HG02981 (cell line): Measurements from ENCODE around the gene CHST3.
"Not testable (repeated sequence)": the region's sequence is repeated elsewhere in the genome, so short reads cannot be mapped to it uniquely, and the experiment has no call there.

Source experiments
- ATAC-seq: cut with Tn5 transposase; IDR thresholded peaks from one replicate; pipeline ENCODE4 v1.9.1; 2021; ENCODE audit warnings: mild to moderate bottlenecking, moderate library complexity; ENCODE audit not compliant: unreplicated experiment

The CHST3 gene

DNA sequence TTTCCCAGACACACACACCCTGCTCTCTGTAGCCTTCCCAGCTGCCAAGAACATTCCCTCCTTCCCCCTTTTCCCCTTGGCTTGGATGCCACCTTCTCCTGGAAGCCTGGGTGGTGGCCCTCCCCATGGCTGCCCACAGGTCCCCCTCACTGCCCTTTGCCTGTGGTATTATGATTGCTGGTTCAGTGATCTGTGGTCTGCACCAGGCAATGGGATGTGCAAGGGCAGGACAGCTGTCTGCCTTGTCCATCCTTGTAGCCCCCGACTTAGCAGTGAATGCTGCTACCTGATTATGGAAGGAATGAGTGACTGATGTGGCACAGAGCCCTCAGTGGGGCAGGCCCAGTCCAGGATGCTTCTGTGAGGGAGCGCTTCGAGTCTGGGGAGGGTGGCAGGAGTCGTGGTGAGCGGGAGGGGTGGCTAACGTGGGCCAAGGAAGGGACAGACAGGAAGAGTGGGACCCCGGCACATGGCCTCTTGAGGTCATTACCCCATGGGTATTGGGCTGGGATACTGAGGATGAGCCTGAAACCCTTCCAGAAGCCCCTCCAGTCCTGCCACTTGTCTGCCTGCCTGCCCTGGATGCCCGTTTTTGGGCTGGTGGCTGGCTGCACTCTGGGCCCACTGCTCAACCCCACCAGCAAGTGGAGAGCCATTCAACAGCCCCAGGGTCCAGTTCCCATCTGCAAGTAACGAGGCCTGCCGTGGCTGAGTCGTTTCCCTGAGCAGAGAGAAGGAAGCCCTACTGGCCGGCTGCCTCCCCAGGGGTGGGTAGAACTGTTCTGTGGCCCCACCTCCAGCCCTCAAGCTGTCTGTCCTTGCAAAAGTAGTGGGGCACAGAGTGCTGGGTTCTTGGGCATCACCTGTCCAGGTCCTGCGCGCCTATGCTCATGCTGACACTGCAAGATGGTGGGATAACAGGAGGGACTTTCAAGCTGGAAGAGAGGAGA is 8.8 kb downstream of the CHST3 start:
- ATAC-seq = no peak

DNA sequence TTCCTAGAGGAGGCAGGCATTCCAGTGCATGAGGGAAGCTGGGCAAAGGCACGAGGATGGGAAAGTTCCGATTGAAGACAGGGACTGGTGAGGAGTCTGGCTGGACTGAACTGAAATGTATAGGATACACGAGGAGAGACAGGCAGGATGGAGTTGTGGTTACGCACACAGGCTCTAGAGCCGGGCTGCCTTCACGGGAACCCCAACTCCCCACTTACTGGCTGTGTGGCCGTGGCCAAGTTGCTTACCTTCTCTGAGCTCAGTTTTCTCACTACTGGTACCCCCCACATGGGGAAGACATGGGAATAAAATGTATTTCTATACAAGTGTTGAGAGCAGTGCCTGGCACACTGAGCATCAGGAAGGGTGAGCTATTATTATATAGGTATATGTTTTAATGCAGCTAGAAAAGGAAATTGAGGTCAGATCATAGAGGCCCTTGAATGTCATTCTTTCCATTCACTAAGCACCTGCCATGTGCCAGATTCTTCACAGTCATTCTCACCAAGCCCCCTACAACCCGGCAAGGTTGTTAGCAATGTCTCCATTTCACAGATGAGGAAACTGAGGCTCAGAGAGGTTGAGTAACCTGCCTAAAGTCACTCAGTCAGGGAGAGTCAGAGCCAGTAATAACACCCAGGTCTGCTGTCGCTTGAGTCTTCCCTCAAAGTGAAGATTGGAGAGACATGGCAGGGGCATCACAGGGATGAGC is 9.7 kb downstream of the CHST3 start:
- no peak for ATAC-seq

GRCh38 chr10:71974489-71975021 is 10.4 kb downstream of the CHST3 start:
- peak; percentile 59 for ATAC-seq

DNA sequence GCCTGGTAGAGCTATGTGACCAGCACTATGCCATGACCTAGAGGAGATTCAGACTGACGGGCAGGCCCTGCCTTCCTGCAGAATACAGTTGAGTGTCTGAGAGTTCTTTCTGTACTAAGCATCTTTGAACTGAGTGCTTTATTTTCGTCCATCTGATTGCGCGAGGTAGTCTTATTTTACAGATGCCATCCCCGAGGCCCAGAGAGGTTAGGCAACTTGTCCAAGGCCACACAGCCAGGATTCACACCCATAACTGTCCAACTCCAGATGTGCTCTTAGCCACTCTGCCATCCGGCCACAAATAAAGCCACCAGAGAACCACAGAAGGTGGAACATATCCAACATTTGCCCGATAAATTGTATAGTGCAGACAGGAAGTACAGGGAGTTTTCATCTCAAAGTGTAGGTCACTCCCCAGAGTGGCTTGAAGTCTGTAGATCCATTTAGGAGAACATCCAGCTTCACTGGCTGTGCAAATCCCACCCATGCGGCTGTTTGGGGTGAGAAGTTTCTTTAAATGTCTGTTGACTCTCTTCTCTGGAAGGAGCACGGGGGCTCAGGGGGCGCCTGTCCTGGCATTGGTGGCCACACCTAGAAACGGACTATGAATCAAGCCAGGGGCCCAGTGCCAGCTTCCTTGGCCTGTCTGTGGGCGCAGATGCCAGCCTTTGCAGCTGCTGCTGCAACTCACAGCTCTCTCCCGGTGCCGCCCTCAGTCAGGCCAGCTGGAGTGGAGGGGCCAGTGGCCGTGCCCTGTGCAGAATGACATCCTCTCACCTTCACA is 11.1 kb downstream of the CHST3 start:
- no peak for ATAC-seq

DNA sequence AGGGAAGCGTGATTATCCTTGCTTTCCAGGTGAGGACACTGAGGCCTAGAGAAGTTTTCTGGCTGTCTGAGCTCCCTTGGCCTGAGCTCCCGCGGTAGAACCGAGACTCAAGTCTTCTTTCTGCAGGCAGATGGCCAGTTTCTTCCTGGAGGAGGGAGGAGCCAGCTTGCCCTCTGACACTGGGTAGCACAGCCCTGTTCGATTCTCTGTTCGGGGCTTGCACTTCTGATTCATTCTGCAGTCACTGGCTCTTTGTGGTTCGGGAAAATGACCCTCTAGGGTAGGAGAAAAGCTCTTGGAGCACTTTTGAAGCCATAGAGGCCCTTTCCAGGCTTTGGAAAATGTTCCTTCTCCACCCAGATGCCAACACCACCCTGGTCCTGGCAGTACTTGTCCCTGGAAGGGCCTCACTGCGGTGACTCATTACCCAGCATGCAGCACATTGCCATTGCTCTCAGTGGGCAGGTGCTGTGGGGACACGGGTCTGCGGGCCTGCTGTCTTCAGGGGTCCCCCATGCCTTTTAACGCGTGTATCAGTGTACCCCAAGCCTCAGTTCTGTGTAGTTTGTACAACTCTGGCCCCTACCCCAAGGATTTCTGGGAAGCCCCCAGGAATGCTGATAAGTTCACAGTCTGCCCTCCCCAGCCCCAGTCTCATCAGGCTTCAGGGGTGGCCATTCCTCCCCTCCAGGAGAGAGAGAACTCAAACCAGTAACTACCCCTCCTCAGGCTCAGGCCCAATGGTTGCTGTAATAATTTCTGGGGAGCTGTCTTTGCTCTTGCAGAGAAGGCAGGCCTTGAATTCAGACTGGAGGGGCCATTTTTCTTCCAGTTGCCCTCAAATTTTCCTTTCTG is 11.9 kb downstream of the CHST3 start:
- ATAC-seq = no peak

DNA sequence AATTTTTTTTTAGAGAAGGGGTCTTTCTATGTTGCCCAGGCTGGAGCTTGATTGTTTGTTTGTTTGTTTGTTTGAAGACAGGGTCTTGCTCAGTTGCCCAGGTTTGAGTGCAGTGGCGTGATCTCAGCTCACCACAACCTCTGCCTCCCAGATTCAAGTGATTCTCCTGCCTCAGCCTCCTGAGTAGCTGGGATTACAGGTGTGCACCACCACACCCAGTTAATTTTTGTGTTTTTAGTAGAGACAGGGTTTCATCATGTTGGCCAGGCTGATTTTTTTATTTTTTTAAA is 13.4 kb downstream of the CHST3 start:
- not testable (repeated sequence) for ATAC-seq

GRCh38 chr10:71978476-71978875 is 14.3 kb downstream of the CHST3 start:
- ATAC-seq = no peak

DNA sequence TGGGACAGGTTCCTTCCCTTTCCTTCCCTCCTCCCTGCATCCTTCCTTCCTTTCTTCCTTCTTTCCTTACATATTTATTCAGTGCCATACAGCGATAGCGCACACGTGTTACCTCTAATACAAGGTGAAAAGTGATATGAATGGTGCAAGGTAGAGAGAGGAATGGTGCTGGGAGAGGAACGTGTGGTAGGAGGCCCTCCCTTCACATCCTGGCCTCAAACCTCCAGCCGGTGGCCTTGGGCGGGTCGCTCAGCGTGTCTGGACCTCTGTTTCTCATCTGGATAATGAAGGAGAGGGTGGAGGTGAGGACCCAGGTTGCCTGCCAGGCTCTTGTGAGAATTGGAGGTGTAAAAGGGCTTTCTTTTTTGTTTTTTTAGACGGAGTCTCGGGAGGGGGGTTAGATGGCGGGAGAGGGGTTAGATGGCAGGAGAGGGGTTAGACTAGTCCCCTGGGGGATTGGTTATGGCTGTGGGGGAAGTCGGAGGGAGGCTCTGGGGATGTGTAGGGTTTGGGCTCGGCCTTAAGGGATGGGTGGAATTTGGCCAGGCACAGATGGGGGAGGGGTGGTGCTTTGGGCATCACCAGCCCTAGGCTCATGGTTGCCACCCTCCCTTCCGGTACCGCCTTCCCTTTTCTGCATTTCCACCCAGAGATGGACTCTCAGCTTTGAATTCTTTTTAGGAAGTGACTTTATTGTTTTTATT is 14.9 kb downstream of the CHST3 start:
- no peak for ATAC-seq

DNA sequence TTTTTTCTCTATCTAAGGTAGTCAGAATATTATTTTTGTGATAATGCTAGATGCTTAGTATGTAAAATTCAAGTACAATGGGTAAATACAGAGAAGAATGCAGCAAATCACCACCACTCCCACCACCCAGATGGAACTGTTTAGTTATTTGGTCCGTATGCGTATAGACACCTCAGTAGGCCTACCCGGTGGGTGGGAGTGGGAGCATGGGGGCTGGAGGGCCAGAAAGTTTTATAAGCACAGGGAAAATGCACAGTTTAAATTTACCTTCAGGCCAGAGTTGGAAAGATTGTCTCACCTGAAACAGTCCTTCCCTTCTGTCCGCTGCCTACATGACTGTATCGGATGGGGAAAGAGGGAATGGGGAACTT is 15.5 kb downstream of the CHST3 start:
- ATAC-seq = no peak

DNA sequence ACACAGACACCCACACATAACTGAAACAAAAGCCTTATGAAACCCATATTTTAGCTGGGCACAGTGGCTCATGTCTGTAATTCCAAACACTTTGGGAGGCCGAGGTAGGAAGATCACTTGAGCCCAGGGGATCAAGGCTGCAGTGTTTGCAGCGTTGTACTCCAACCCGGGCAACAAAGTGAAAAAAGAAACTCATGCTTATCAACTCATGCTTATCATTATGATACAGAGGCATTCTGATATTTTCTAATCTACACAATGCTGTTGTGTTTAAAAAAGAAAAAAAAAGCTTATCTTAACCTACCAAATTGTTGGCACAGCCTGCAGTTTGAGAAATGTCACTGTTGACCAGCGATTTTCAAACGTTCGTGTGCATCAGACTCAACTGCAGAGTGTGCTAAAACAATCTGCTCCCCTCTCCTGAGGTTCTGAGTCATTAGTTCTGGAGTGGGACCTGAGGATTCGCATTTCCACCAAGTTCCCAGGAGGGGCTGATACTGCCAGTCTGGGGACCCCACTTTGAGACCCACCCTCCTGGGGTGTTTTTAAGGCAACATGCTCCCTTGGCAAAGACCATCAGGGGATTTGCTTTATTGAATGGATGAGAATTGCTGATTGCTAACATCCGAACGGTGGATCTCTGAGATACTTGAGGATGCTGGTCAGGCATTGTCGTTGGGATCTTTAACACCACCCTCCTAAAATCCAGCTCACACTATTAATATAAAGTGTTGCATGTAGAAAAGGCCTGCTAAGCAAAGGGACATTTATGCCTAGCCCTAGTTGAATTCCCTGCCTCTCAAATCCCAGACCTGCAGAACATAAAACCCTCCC is 16.2 kb downstream of the CHST3 start:
- ATAC-seq = no peak

DNA sequence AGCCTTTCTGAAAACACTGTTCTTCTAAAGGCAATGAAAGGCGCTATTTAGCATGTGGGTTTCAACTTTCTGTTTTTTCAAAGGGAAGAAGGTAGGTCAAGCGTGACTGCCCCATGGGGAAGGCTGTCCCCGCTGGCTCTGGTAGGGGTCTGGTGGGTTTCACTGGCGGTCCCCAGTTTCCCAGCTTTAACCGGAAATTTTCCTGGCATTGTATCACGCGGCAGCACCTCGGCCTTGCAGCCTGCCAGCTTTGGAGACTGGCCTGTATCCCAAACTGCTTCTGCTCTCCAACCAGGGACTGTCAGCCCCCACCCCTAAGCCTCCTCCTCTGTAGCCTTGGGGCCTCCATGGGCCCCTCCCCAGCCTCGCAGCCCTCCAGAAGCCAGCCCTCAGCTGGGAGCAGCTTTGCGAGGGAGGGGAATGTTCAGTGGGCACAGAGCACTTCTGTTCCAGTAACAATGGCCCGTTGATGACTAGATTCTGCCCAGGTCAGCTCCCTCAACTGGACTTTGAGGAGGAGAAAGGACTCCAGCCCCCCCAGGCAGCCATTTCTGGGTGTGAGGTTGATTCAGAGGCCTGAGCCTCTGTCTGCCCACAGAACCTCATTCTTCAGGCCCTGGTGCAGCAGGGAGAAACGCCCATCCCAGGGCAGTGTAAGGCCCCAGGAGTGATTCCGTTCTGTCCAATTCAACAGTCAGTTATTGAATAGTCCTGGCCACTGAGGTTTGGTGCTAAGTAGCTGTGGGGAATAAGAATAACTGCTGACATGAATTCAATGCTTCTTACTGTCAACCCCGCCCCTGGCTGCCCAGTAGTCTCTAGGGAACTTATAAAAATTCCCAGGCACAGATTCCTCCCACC is 17.1 kb downstream of the CHST3 start:
- no peak for ATAC-seq

DNA sequence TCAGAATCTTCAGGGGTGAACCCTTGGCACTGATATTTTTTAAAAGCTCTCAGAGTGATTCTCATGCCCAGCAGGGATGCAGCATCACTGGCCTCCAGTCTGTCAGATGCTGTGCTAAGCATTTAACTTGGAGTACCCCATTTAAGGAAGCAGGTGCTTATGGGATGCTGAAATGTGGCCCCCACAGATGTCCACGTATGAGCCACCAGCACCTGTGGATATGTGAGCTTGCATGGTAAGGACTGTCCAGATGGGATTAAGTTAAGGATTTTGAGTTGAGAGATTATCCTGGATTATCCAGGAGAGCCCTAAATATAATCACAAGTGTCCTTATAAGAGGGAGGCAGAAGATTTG is 17.7 kb downstream of the CHST3 start:
- ATAC-seq = no peak

- no peak for ATAC-seq
Observed at GRCh38 chr10:71982269-71983178, 18.3 kb downstream of the CHST3 start.

DNA sequence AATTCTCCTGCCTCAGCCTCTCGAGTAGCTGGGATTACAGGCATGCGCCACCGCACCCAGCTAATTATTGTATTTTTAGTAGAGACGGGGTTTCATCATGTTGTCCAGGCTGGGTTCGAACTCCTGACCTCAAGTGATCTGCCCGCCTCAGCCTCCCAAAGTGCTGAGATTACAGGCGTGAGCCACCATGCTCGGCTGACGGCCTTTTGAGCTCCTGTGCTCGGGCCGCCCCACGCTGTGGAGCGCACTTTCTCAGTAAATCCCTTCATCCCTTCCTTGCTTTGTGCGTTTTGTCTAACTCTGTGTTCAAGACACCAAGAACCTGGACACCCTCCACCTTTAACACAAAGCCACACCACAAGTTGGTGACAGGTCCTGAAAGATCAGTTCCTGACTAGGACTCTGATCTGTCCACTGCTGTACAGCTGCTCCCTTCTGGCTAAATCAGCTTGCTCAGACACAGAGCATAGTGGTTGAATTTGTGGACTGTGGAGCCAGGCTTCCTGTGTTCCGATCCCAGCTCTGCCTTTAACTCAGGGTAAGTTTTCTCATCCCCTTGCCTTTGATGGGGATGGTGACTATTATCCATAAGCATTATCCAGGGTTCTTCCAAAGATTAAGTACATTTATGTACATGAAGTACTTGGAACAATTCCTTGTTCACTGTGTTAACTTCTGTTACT is 20.1 kb downstream of the CHST3 start:
- ATAC-seq = no peak

DNA sequence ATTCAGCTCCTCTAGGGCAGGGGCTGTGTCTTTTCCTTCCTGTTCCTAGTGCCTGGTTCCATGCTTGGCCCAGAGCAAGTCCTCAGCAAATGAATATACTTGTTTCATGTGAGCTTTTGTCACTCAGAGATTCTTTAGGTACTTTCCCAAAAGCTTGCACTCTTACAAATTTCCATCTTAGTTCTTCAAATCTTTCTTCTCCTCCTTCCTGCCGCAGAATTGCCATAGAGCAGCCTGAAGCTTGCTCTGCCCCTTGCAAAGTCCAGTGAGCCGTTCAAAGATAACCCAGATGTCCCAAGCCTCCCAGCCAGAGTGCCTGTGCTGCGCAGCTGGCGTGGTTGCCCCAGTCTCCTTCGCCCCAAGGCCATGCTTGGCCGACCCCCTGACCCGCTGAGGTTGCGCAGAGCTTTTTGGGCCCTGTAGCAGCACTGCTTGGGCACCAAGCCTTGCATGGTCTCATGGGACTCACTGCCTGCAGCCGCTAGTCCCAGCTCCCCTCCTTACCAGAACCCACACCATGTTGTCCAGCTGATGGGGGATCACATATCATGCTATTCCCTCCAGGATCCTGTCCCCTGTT is 20.7 kb downstream of the CHST3 start:
- no peak for ATAC-seq
